ENCODE results near the gene AMTN. TPM values are rescaled to one million over a fixed set of nuclear protein-coding genes. Genes with fewer than 3 reads are reported as not detected.

AMTN gene, protein sequence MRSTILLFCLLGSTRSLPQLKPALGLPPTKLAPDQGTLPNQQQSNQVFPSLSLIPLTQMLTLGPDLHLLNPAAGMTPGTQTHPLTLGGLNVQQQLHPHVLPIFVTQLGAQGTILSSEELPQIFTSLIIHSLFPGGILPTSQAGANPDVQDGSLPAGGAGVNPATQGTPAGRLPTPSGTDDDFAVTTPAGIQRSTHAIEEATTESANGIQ
- polyA plus RNA-seq (2011; rRNA removed) = not detected in 2 replicates
- not detected in 2 replicates for polyA plus RNA-seq (2012; cell fraction: cytosol; rRNA removed)
- 0.07 TPM in 1 of 2 replicates, not detected in the other for polyA plus RNA-seq (2012; cell fraction: nucleus; rRNA removed)
- polyA plus RNA-seq (2017; fragmentation: RNase III; extraction: RNeasy Plus Mini Kit Qiagen cat#74134 plus additional on column Dnase treatment) = not detected in 3 replicates
- polyA minus RNA-seq (2011; rRNA and poly(A)+ RNA removed) = 0.49 TPM in 1 of 2 replicates, not detected in the other

- POLR2A ChIA-PET = no interaction called here
- no peak for TF ChIP-seq RFX5 (IDR thresholded peaks at IDR 0.05)
- TF ChIP-seq, protein P1, sequence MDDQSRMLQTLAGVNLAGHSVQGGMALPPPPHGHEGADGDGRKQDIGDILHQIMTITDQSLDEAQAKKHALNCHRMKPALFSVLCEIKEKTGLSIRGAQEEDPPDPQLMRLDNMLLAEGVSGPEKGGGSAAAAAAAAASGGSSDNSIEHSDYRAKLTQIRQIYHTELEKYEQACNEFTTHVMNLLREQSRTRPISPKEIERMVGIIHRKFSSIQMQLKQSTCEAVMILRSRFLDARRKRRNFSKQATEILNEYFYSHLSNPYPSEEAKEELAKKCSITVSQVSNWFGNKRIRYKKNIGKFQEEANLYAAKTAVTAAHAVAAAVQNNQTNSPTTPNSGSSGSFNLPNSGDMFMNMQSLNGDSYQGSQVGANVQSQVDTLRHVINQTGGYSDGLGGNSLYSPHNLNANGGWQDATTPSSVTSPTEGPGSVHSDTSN (IDR thresholded peaks at IDR 0.05) = no peak
- no peak for TF ChIP-seq NR3C1 (IDR thresholded peaks at IDR 0.05)
- TF ChIP-seq RCOR1 (IDR thresholded peaks at IDR 0.05; ENCODE audit: low read depth, low read length) = no peak
- TF ChIP-seq GATA3 (IDR thresholded peaks at IDR 0.05; ENCODE audit: borderline replicate concordance) = no peak
- no peak for TF ChIP-seq SREBF2 (IDR thresholded peaks at IDR 0.05)
- no peak for TF ChIP-seq MYC (IDR thresholded peaks at IDR 0.05; ENCODE audit: borderline replicate concordance, low read length)
- TF ChIP-seq NPAS2 (CRISPR knock-in tag; IDR thresholded peaks at IDR 0.05; ENCODE audit: borderline replicate concordance) = no peak
- TF ChIP-seq KDM1A (IDR thresholded peaks at IDR 0.05; ENCODE audit: low read depth) = no peak
- no peak for TF ChIP-seq BHLHE40 (IDR thresholded peaks at IDR 0.05; ENCODE audit: low read depth, low read length)
- no peak for TF ChIP-seq HDAC2 (IDR thresholded peaks at IDR 0.05)
- no peak for TF ChIP-seq FOSL2 (IDR thresholded peaks at IDR 0.05)
- no peak for TF ChIP-seq FOSL2 (CRISPR knock-in tag; IDR thresholded peaks at IDR 0.05)
- Histone ChIP-seq H3K9me3 (no peaks in the 10 kb centered on the region), H3K4me3 (no peak within 1 kb of the TSS), H3K4me1 (no peaks in the 10 kb centered on the region), H3K27ac (no peak within 1 kb of the TSS), H3K4me2 (no peak within 1 kb of the TSS)
- no peak for DNase-seq (ENCODE audit: low read depth in 1 of 2, low spot score in 1 of 2)
- no peak for FAIRE-seq
- CTCF ChIA-PET = no interaction called here
- WGBS (ENCODE audit: missing lambda C conversion rate) = 23% methylated on average over 2 of the region's 2 CpGs
- no peak for ATAC-seq
Measured at GRCh38 chr4:70518269-70518668, at the start of gene AMTN. Gene AMTN, plus strand, starts transcription at chr4:70518569. Its CDS starts 209 bp downstream, at chr4:70518778.

GRCh38 chr4:70471897-70472296 lies 46.5 kb upstream of the AMTN start, which contains the start of gene MUC7:
Gene MUC7, plus strand, starts transcription at chr4:70472197. Its CDS starts 1,825 bp downstream, at chr4:70474022.
- CTCF ChIA-PET = no interaction called here
- WGBS (ENCODE audit: missing lambda C conversion rate) = 32% methylated on average over 4 of the region's 4 CpGs
- FAIRE-seq = no peak

DNA sequence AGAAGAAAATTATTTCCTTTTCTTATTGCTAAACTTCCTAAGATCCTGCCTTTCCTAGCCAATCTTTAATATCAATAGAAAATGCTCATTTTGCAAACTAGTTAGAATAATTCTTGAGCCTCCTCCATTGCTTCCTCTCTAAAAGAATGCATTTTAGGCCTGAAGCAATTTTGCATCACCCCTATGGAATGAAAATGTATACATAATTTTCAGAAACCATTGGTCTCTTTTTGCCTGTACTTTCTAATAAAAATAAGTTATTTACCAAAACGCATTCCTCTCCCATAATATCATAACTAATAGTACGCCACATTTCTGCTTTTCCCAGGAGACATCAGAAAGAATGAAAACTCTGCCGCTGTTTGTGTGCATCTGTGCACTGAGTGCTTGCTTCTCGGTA lies 44.7 kb upstream of the AMTN start:
- Histone ChIP-seq H3K4me2 (no peak overlapping the region), H3K27ac (no peak overlapping the region), H3K9me3 (no peaks in the 10 kb centered on the region), H3K4me1 (no peaks in the 10 kb centered on the region), H3K4me3 (no peak overlapping the region)
- CTCF ChIA-PET = no interaction called here
- ATAC-seq (no peak), FAIRE-seq (no peak), DNase-seq (ENCODE audit: low read depth in 1 of 2, low spot score in 1 of 2) (no peak)
- no peak for TF ChIP-seq JUNB (IDR thresholded peaks at IDR 0.05)
- TF ChIP-seq HOXA7 (CRISPR knock-in tag; IDR thresholded peaks at IDR 0.05) = no peak
- TF ChIP-seq NR3C1 (IDR thresholded peaks at IDR 0.05) = no peak
- TF ChIP-seq EHF (CRISPR knock-in tag; IDR thresholded peaks at IDR 0.05) = no peak
- no peak for TF ChIP-seq CBX8 (IDR thresholded peaks at IDR 0.05)
- TF ChIP-seq CHD2 (IDR thresholded peaks at IDR 0.05; ENCODE audit: low read length, partially characterized antibody) = no peak
- no peak for TF ChIP-seq MAZ (IDR thresholded peaks at IDR 0.05; ENCODE audit: borderline replicate concordance, low read depth, low read length)
- no peak for TF ChIP-seq RAD21 (conservative IDR thresholded peaks at IDR 0.05 in 1 of 2, IDR thresholded peaks at IDR 0.05 in 1 of 2)
- TF ChIP-seq, protein P2, sequence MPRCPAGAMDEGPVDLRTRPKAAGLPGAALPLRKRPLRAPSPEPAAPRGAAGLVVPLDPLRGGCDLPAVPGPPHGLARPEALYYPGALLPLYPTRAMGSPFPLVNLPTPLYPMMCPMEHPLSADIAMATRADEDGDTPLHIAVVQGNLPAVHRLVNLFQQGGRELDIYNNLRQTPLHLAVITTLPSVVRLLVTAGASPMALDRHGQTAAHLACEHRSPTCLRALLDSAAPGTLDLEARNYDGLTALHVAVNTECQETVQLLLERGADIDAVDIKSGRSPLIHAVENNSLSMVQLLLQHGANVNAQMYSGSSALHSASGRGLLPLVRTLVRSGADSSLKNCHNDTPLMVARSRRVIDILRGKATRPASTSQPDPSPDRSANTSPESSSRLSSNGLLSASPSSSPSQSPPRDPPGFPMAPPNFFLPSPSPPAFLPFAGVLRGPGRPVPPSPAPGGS (IDR thresholded peaks at IDR 0.05) = no peak
- no peak for TF ChIP-seq RARB (CRISPR knock-in tag; IDR thresholded peaks at IDR 0.05)
- no peak for TF ChIP-seq BHLHE40 (IDR thresholded peaks at IDR 0.05; ENCODE audit: low read depth, low read length)
- TF ChIP-seq ZFP36 (IDR thresholded peaks at IDR 0.05; ENCODE audit: borderline replicate concordance, partially characterized antibody) = no peak
- no peak for TF ChIP-seq GATA3 (IDR thresholded peaks at IDR 0.05; ENCODE audit: borderline replicate concordance)
- no peak for TF ChIP-seq ZSCAN20 (CRISPR knock-in tag; IDR thresholded peaks at IDR 0.05)
- POLR2A ChIA-PET = no interaction called here
- WGBS (ENCODE audit: missing lambda C conversion rate) = 39% methylated on average over 4 of the region's 4 CpGs

More at GRCh38 chr4:70471897-70472296, 46.5 kb upstream of the AMTN start, which contains the start of gene MUC7:
- DNase-seq (ENCODE audit: low read depth in 1 of 2, low spot score in 1 of 2) = no peak
- Histone ChIP-seq H3K4me3 (no peak within 1 kb of the TSS), H3K4me1 (no peaks in the 10 kb centered on the region), H3K4me2 (no peak within 1 kb of the TSS), H3K27ac (no peak within 1 kb of the TSS), H3K9me3 (no peaks in the 10 kb centered on the region)
- ATAC-seq = no peak
- POLR2A ChIA-PET = no interaction called here
- TF ChIP-seq POLR2AphosphoS2 (conservative IDR thresholded peaks at IDR 0.05; ENCODE audit: low read length) = no peak
- TF ChIP-seq, protein P3, sequence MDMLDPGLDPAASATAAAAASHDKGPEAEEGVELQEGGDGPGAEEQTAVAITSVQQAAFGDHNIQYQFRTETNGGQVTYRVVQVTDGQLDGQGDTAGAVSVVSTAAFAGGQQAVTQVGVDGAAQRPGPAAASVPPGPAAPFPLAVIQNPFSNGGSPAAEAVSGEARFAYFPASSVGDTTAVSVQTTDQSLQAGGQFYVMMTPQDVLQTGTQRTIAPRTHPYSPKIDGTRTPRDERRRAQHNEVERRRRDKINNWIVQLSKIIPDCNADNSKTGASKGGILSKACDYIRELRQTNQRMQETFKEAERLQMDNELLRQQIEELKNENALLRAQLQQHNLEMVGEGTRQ (IDR thresholded peaks at IDR 0.05) = no peak
- TF ChIP-seq PHF8 (IDR thresholded peaks at IDR 0.05; ENCODE audit: borderline replicate concordance, low read depth) = no peak
- no peak for TF ChIP-seq CBX2 (IDR thresholded peaks at IDR 0.05; ENCODE audit: borderline replicate concordance, low read depth)
- no peak for TF ChIP-seq FOSB (CRISPR knock-in tag; IDR thresholded peaks at IDR 0.05)
